Measurements from ENCODE around the gene KIRREL1. TPM values are rescaled to one million over a fixed set of nuclear protein-coding genes. Genes with fewer than 3 reads are reported as not detected.

The KIRREL1 gene
- 100 to 1,000 TPM; 184 to 191 (median 190) TPM for polyA plus RNA-seq (ENCODE audit: insufficient read length in 4 of 4)

GRCh38 chr1:157993147-157993917, at the start of gene KIRREL1:
Gene KIRREL1, plus strand, starts transcription at chr1:157993645. Its CDS starts 32 bp downstream, at chr1:157993677.
- DNase-seq (ENCODE audit: low read depth in 4 of 4, low spot score in 3 of 4) = no peak

GRCh38 chr1:157944663-157945280, 48.7 kb upstream of the KIRREL1 start:
- DNase-seq (ENCODE audit: low read depth in 4 of 4, low spot score in 3 of 4) = no peak

DNA sequence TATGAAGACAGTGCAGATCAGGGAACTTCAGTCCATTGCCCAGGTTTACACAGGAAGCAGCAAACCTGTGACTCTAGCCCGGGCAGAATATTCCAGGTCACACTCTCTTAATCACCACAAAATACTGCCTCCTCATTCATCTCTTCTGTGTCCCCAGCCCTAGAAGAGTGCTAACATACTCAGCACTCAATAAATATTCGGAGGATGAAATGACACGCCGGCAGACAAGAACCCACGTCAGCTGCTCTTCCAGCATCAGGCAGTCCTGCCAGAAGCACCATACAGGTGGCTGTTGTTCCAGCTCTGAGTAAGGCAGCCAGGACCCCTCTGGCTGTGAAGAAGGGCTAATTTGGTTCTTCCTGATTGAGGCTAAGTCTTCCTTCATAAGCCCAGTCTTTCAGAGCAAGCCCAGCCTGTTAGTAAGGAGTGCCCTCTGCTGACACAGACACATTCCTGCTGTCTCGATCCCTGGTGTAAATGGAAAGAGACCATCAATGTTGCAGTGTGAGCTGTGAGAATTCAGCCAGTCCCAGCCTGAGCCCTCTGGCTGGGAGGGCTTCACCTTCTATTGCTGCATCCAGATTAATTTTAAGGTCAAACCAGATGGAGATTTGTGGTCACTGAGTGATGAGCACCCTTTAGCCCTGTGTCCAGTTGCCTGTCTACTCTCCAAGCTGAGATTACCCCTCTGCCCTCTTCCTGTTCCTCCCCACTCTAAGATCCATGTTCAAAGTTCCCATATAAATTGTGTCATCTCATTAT, 45.0 kb upstream of the KIRREL1 start:
- DNase-seq (ENCODE audit: low read depth in 4 of 4, low spot score in 3 of 4) = no peak

DNA sequence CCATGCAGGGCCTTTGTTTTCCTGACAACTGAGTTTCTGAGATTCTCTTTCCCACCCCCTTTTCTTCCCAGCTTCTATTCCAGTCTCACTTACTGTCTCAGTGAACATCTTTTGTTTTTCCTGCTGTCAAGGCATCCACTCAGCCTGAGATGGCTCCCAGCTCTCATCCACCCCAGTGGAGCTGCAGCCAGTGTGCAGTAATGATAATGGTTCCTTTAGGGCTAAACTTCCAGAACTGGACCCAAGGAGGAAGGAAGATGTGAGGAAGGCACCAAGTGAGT, 44.4 kb upstream of the KIRREL1 start:
- DNase-seq (ENCODE audit: low read depth in 4 of 4, low spot score in 3 of 4) = no peak

DNA sequence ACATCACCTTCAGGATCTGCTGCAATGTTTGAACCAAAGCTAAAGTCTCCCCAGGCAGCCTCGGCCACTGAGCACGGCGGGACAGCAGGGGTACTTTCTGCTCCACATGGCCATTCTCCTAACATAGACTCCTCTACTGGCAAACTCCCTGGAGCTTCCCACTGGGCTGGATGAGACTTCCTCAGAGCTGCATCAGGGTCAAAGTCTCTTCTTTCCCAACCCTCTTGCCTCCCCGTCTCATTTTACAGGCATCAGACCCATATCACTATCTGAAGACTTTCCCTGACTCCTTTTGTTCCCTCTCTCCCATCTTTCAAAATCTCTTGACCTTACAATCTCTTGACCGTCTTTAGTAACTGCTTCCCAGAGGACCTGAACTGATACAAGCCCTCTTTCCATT, 42.2 kb upstream of the KIRREL1 start:
- DNase-seq (ENCODE audit: low read depth in 4 of 4, low spot score in 3 of 4) = no peak

GRCh38 chr1:157952601-157953000, 40.8 kb upstream of the KIRREL1 start:
- no peak for DNase-seq (ENCODE audit: low read depth in 4 of 4, low spot score in 3 of 4)

- DNase-seq (ENCODE audit: low read depth in 4 of 4, low spot score in 3 of 4) = no peak
Observed at GRCh38 chr1:157955221-157955620, 38.2 kb upstream of the KIRREL1 start.

DNA sequence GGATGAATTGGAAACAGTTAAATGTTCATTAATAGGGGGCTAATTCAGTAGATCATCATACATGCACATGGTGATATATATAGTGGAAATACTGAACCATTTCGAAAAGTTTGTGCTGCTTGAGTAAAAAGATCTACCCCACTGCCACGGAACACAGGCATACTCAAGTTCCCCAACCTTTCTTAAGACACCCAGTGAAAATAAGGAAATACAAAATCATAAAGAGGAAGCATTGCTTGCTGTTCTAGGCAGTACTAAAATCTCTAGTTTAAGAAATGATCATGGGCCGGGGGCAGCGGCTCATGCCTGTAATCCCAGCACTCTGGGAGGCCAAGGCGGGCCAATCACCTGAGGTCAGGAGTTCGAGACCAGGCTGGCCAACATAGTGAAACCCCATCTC, 37.6 kb upstream of the KIRREL1 start:
- DNase-seq (ENCODE audit: low read depth in 4 of 4, low spot score in 3 of 4) = no peak

DNA sequence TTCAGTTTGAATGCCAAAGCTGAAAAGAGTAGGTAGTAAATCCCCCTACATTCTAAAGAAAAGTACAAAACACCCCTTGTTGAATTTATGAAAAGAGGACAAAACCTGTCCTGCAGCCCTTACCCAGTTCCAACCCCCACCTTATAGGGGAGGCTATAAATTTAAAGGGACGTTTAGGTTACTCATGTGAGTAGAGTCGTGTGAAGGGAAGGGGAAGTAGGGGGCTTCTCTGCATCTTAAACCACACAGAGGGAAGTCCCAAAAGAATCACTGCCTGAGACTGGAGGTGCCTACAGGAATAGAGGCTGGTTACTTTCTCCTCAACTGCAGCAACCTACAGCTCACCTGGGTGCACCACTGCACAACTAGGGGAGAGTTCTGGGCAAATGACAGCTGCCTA, 36.7 kb upstream of the KIRREL1 start:
- DNase-seq (ENCODE audit: low read depth in 4 of 4, low spot score in 3 of 4) = no peak

- no peak for DNase-seq (ENCODE audit: low read depth in 4 of 4, low spot score in 3 of 4)
Observed at GRCh38 chr1:157958263-157958662, 35.2 kb upstream of the KIRREL1 start.

DNA sequence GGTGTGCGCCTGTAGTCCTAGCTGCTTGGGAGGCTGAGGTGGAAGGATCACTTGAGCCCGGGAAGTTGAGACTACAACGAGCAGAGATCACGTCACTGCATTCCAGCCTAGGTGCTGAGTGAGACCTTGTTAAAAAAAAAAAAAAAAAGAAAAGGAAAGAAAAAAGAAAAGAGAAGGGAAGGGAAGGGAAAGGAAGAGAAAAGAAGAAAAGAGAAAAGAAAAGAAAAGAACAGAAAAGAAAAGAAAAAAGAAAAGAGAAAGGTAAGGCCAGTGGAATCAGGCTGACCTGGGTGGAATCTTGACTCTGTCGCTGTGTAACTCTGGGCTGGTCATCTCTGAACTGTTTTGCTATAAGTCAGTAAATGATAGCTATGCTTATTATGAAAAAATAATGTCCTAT, 33.7 kb upstream of the KIRREL1 start:
- no peak for DNase-seq (ENCODE audit: low read depth in 4 of 4, low spot score in 3 of 4)

- no peak for DNase-seq (ENCODE audit: low read depth in 4 of 4, low spot score in 3 of 4)
Observed at GRCh38 chr1:157960773-157961172, 32.7 kb upstream of the KIRREL1 start.

DNA sequence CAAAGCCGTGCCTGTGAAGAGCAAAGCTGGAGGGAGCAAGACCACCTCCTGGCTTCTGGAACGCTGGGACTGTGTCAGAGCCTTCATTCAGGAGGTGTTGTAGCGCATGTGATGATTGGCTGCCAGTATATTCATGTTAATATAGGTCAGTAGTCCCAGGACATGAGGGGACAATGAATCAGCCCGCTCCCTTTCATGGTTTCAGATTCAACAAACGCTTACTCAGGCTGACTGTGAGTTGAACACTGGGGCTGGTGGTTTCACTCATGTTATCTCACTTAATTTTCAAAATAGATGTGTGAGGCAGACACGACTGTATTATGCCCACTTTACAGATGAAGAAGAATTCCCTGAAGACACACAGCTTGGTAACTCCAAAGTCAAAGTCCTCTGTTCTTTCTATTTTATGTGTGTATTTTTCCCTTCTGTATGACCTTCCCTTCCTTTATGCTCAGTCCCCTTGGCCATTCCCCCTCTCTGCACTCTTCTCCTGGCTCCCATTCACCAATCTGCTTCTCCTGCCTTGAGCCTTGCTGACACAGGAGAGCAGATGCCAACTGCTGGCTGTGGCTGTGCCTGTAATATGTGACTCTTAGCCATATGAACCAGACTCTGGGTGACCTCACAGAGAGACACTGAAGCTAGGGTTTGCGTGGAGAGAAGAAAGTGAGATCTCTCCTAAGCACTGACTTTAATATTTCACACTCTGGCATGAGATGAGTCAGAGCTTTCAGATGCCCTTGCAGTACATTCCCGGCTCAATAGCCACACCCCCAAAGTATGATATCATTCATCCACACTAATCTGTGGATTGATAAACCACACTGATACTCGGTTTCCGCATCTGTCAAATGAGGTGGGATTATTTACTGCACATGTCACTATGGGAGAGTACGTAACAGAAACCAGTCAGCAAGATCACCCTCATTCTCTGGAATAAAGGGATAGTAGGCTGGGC, 31.4 kb upstream of the KIRREL1 start:
- DNase-seq (ENCODE audit: low read depth in 4 of 4, low spot score in 3 of 4) = no peak

DNA sequence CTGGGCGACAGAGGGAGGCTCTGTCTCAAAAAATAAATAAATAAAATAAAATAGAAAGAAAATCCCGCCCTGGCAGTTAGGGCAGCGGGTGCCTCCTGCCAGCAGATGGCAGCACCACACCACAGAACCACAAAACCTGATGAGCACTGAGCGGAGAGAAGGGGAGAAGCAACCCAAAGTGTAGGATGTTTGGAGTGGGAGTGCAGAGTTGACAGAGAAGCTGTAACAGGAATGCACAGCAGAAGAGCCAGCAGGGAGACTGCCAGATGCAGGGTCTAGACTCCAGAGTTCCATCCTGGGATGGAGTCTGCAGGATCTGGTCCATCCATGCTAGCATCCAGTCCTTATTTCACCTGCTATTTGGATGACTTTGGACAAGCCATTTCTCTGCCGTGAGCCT, 29.7 kb upstream of the KIRREL1 start:
- DNase-seq (ENCODE audit: low read depth in 4 of 4, low spot score in 3 of 4) = peak; percentile 66 to 68 (median 68)

GRCh38 chr1:157965584-157965983, 27.9 kb upstream of the KIRREL1 start:
- no peak for DNase-seq (ENCODE audit: low read depth in 4 of 4, low spot score in 3 of 4)

DNA sequence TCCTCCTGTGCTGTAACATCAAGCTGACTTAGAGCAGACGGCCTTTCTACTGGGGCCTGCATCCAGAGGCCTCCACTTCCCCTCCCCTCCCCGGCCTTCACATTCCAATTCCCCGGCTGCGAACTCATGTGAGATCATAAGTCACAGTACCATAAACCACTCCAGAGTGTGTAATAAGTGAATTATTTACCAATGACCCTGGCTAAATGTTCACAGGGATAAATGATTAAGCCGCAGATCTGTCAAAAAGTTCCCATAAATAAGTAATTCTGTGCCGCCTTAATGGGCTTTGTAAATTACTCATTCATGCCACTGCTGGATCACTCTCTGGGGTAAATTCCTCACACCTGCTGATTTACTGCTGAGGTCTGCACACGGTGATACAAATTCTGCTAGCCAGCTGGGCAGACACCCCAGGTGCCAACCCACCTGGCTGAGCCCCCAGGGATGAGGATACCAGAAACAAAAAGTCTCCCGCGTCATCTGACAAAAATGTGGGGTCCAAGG, 27.4 kb upstream of the KIRREL1 start:
- DNase-seq (ENCODE audit: low read depth in 4 of 4, low spot score in 3 of 4) = peak; percentile 59 to 89 (median 80)

DNA sequence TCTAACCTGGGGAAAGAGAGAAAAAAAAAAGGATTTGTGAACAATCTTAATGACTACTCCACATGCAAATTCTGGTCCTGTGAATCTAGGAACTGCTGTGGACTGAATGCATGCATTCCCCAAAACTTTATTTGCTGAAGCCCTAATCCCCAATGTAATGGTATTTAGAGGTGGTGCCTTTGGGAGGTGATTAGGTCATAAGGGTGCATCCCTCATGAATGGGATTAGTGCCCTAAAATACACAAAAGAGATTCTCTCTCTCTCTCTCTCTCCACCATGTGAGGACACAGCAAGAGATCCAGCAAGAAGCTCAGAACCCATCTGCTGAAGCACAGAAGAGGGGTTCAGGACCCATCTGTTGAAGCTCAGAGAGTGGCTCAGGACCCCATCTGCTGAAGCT, 26.2 kb upstream of the KIRREL1 start:
- DNase-seq (ENCODE audit: low read depth in 4 of 4, low spot score in 3 of 4) = no peak

- DNase-seq (ENCODE audit: low read depth in 4 of 4, low spot score in 3 of 4) = no peak
Observed at GRCh38 chr1:157968508-157968907, 24.9 kb upstream of the KIRREL1 start.

GRCh38 chr1:157968946-157969345, 24.5 kb upstream of the KIRREL1 start:
- no peak for DNase-seq (ENCODE audit: low read depth in 4 of 4, low spot score in 3 of 4)

GRCh38 chr1:157969697-157970485, 23.6 kb upstream of the KIRREL1 start:
- peak in 1 of 4 donors; percentile 69 for DNase-seq (ENCODE audit: low read depth in 4 of 4, low spot score in 3 of 4)

All from right renal pelvis (tissue), 4 donors.